T follicular helper cell (primary cell): ENCODE data around the gene PLXNA1.

Experiments
- DNase-seq: peaks from one replicate; pipeline ENCODE4 v3.0.0-alpha.2; 2020; ENCODE audit warnings: low read depth

Gene PLXNA1

GRCh38 chr3:126952983-126953660 lies 29.8 kb upstream of the PLXNA1 start:
- no peak for DNase-seq

- DNase-seq: no peak
Observed at GRCh38 chr3:126954141-126954842, 28.6 kb upstream of the PLXNA1 start.

GRCh38 chr3:126955004-126955790 lies 27.7 kb upstream of the PLXNA1 start:
- DNase-seq: no peak

GRCh38 chr3:126956361-126956760 lies 26.6 kb upstream of the PLXNA1 start:
- no peak for DNase-seq

GRCh38 chr3:126956866-126957650 lies 25.9 kb upstream of the PLXNA1 start:
- DNase-seq: no peak

- DNase-seq: no peak
Observed at GRCh38 chr3:126957776-126958637, 24.9 kb upstream of the PLXNA1 start.

- DNase-seq: no peak
Observed at GRCh38 chr3:126958638-126959085, 24.3 kb upstream of the PLXNA1 start.

GRCh38 chr3:126959136-126959920 lies 23.6 kb upstream of the PLXNA1 start:
- no peak for DNase-seq

GRCh38 chr3:126959921-126960603 lies 22.9 kb upstream of the PLXNA1 start:
- DNase-seq: no peak

GRCh38 chr3:126960604-126960995 lies 22.3 kb upstream of the PLXNA1 start:
- DNase-seq: no peak

- no peak for DNase-seq
Observed at GRCh38 chr3:126961191-126961790, 21.6 kb upstream of the PLXNA1 start.

GRCh38 chr3:126961791-126962461 lies 21.0 kb upstream of the PLXNA1 start:
- no peak for DNase-seq

- DNase-seq: no peak
Observed at GRCh38 chr3:126962756-126963155, 20.2 kb upstream of the PLXNA1 start.

- no peak for DNase-seq
Observed at GRCh38 chr3:126963261-126964190, 19.4 kb upstream of the PLXNA1 start.

GRCh38 chr3:126964261-126964660 lies 18.7 kb upstream of the PLXNA1 start:
- no peak for DNase-seq

- no peak for DNase-seq
Observed at GRCh38 chr3:126964950-126965349, 18.0 kb upstream of the PLXNA1 start.

GRCh38 chr3:126965526-126966080 lies 17.3 kb upstream of the PLXNA1 start:
- DNase-seq: no peak
